CD4-positive, alpha-beta T cell (primary cell): ENCODE measurements around the gene THEMIS. TPM values are rescaled to one million over a fixed set of nuclear protein-coding genes. Genes with fewer than 3 reads are reported as not detected.

Source experiments
- ATAC-seq: fragments of 200-7000 bp; cut with Tn5 transposase; one replicate; pipeline ENCODE4 v1.10.0; 2022; ENCODE audit warnings: mild to moderate bottlenecking; ENCODE audit not compliant: poor library complexity
- CTCF ChIA-PET: fragments of 350-600 bp; sonication (Branson Sonifier 250); formaldehyde crosslinking; loops from one replicate; lab custom pipeline; 2021; ENCODE audit warnings: antibody characterized with exemption, inconsistent platforms; lab: Charles Lee
- POLR2A ChIA-PET: fragments of 350-600 bp; sonication (Branson Sonifier 250); formaldehyde crosslinking; loops from one replicate; lab custom pipeline; 2021; ENCODE audit warnings: antibody characterized with exemption, inconsistent platforms; lab: Charles Lee
- DNase-seq, 14 experiments: peaks; one replicate each; pipeline ENCODE4 v3.0.0-alpha.2; 2013 to 2020; ENCODE audit warnings: mixed read lengths in 2 of 14
- H3K27ac ChIP-seq, 2 donors: one replicate each; pipeline versions ENCODE4 v1.5.1 to v1.7.0; 2013; ENCODE audit warnings: low read length in 2 of 2, low read depth in 1 of 2, mild to moderate bottlenecking in 1 of 2
- H3K27me3 ChIP-seq, 2 experiments: 1 replicate in 1 of 2; 2 replicates in 1 of 2; pipeline versions ENCODE4 v1.6.1 to v1.7.0; 2013; ENCODE audit warnings: low read length in 2 of 2, control low read depth in 1 of 2, mild to moderate bottlenecking in 1 of 2, moderate library complexity in 1 of 2; ENCODE audit not compliant: insufficient read depth in 2 of 2, control insufficient read depth in 1 of 2
- H3K36me3 ChIP-seq: one replicate; pipeline ENCODE4 v1.6.1; 2013; ENCODE audit warnings: low read length, control low read depth; ENCODE audit not compliant: insufficient read depth
- H3K4me1 ChIP-seq: one replicate; pipeline ENCODE4 v1.6.1; 2013; ENCODE audit warnings: low read length, control low read depth; ENCODE audit not compliant: insufficient read depth
- H3K4me3 ChIP-seq: one replicate; pipeline ENCODE4 v1.5.1; 2013; ENCODE audit warnings: mild to moderate bottlenecking, low read length, moderate library complexity
- H3K9me3 ChIP-seq, 2 experiments: 1 replicate in 1 of 2; 2 replicates in 1 of 2; pipeline versions ENCODE4 v1.6.1 to v1.7.0; 2013; ENCODE audit warnings: low read length in 2 of 2, mild to moderate bottlenecking in 2 of 2, control low read depth in 1 of 2, moderate library complexity in 1 of 2; ENCODE audit not compliant: control insufficient read depth in 1 of 2, insufficient read depth in 1 of 2
- H3K27ac Mint-ChIP-seq: one replicate; pipeline ENCODE4 v1.8.0; 2020; ENCODE audit warnings: mixed read lengths
- H3K27me3 Mint-ChIP-seq: one replicate; pipeline ENCODE4 v1.8.0; 2021; ENCODE audit warnings: mixed read lengths
- H3K36me3 Mint-ChIP-seq: one replicate; pipeline ENCODE4 v1.8.0; 2021; ENCODE audit warnings: low read depth, mixed read lengths
- H3K4me1 Mint-ChIP-seq: one replicate; pipeline ENCODE4 v1.8.0; 2021; ENCODE audit warnings: low read depth, mixed read lengths
- H3K4me3 Mint-ChIP-seq: one replicate; pipeline ENCODE4 v1.8.0; 2020; ENCODE audit warnings: mild to moderate bottlenecking, mixed read lengths
- H3K9me3 Mint-ChIP-seq: one replicate; pipeline ENCODE4 v1.8.0; 2020; ENCODE audit warnings: mixed read lengths
- CTCF ChIP-seq: fragments of 200-600 bp; IDR thresholded peaks from one replicate; pipeline ENCODE4 v1.8.0; 2022; ENCODE audit warnings: antibody characterized with exemption, mild to moderate bottlenecking
- intact Hi-C, 2 experiments: fragments of 100-400 bp; cut with DNase I in 1 of 2; cut with micrococcal nuclease in 1 of 2; formaldehyde crosslinking; loops; one replicate each; pipeline versions ENCODE4 v1.15.1 to v1.9.0; 2023 to 2025; cut with DNase I, micrococcal nuclease
- total RNA-seq, 174 experiments: library from RNA in 2 of 174; stranded (reverse) in 2 of 174; gene quantifications; one replicate each; pipeline ENCODE4 v1.2.3 and lab custom pipeline; 2021 to 2026

THEMIS gene
- total RNA-seq, 2 experiments from 2014 or later, result 25.0 to 25.3 TPM

- peaks cover 44% of the 10 kb centered on the region for H3K36me3 ChIP-seq
- no peak overlapping the region for H3K27ac ChIP-seq
- DNase-seq (no peak), ATAC-seq (no peak)
- Mint-ChIP-seq H3K9me3 (no peaks in the 10 kb centered on the region), H3K4me1 (peaks cover 67% of the 10 kb centered on the region), H3K27me3 (no peaks in the 10 kb centered on the region), H3K27ac (no peak overlapping the region), H3K4me3 (no peak overlapping the region), H3K36me3 (peaks cover 92% of the 10 kb centered on the region)
- ChIA-PET CTCF (no interaction called here), POLR2A (no interaction called here)
- H3K4me3 ChIP-seq, result no peak overlapping the region
- H3K4me1 ChIP-seq, result no peaks in the 10 kb centered on the region
- H3K9me3 ChIP-seq, result no peaks in the 10 kb centered on the region
- intact Hi-C loops, result no loop called here
- no peak for TF ChIP-seq CTCF
- H3K27me3 ChIP-seq, result no peaks in the 10 kb centered on the region
Observed at GRCh38 chr6:127843582-127843981, 57.3 kb downstream of the THEMIS start.

- TF ChIP-seq CTCF, result no peak
- H3K9me3 Mint-ChIP-seq, result no peaks in the 10 kb centered on the region
- ChIA-PET CTCF (interaction anchor here (1.0 to 1.1 kb wide), 2 partner anchors 11 to 13 kb away, joined by 3 to 4 read pairs; no protein-coding TSS in a partner anchor), POLR2A (interaction anchor here (0.6 kb wide), 1 partner anchor 47 kb away, joined by 3 read pairs; no protein-coding TSS in a partner anchor)
- Histone ChIP-seq H3K4me1 (no peaks in the 10 kb centered on the region), H3K9me3 (no peaks in the 10 kb centered on the region), H3K27ac (no peak overlapping the region), H3K36me3 (peaks cover 44% of the 10 kb centered on the region), H3K27me3 (no peaks in the 10 kb centered on the region), H3K4me3 (no peak overlapping the region)
- ATAC-seq, result no peak
- H3K36me3 Mint-ChIP-seq, result peaks cover 84% of the 10 kb centered on the region
- no peaks in the 10 kb centered on the region for H3K27me3 Mint-ChIP-seq
- intact Hi-C loops, result no loop called here
- no peak for DNase-seq
- no peak overlapping the region for H3K4me3 Mint-ChIP-seq
- no peak overlapping the region for H3K27ac Mint-ChIP-seq
- H3K4me1 Mint-ChIP-seq, result peaks cover 68% of the 10 kb centered on the region
Observed at GRCh38 chr6:127842562-127842961, 58.3 kb downstream of the THEMIS start.

GRCh38 chr6:127841811-127842210, 59.0 kb downstream of the THEMIS start:
- H3K9me3 ChIP-seq, result no peaks in the 10 kb centered on the region
- Mint-ChIP-seq H3K4me1 (peaks cover 65% of the 10 kb centered on the region), H3K27me3 (no peaks in the 10 kb centered on the region), H3K4me3 (no peak overlapping the region), H3K36me3 (peaks cover 81% of the 10 kb centered on the region), H3K9me3 (no peaks in the 10 kb centered on the region), H3K27ac (no peak overlapping the region)
- TF ChIP-seq CTCF, result no peak
- intact Hi-C loops, result no loop called here
- ATAC-seq (no peak), DNase-seq (no peak)
- ChIA-PET CTCF (interaction anchor here (1.0 to 1.1 kb wide), 2 partner anchors 12 to 14 kb away, joined by 3 to 4 read pairs; no protein-coding TSS in a partner anchor), POLR2A (interaction anchor here (0.6 kb wide), 1 partner anchor 17 kb away, joined by 3 read pairs; no protein-coding TSS in a partner anchor)
- H3K27ac ChIP-seq, result no peak overlapping the region
- H3K36me3 ChIP-seq, result peaks cover 49% of the 10 kb centered on the region
- H3K4me1 ChIP-seq, result no peaks in the 10 kb centered on the region
- H3K4me3 ChIP-seq, result no peak overlapping the region
- no peaks in the 10 kb centered on the region for H3K27me3 ChIP-seq
